Stimulated activated memory B cell treated with anti-CD40 and anti-IgM and Interleukin-4, amounts not matched to agents 10 μg/mL and 1 μg/mL and 100 μg/mL, for 72 hours (primary cell): ENCODE results near the gene AEN.
A peak's percentile ranks its signal among the peaks of the same experiment; 100 is the strongest.

Experiments
- ATAC-seq: fragments of 150-1000 bp; cut with Tn5 transposase; 2 replicates; pipeline ENCODE4 v1.10.0; 2021
- H3K27ac Mint-ChIP-seq: one replicate; pipeline ENCODE4 v1.8.0; 2022; ENCODE audit warnings: mild to moderate bottlenecking, mixed read lengths
- H3K27me3 Mint-ChIP-seq: one replicate; pipeline ENCODE4 v1.8.0; 2022; ENCODE audit warnings: mixed read lengths
- H3K36me3 Mint-ChIP-seq: one replicate; pipeline ENCODE4 v1.8.0; 2022; ENCODE audit warnings: mixed read lengths
- H3K4me1 Mint-ChIP-seq: one replicate; pipeline ENCODE4 v1.8.0; 2022; ENCODE audit warnings: mixed read lengths
- H3K4me3 Mint-ChIP-seq: one replicate; pipeline ENCODE4 v1.8.0; 2022; ENCODE audit warnings: mild to moderate bottlenecking, moderate library complexity, mixed read lengths
- H3K9me3 Mint-ChIP-seq: one replicate; pipeline ENCODE4 v1.8.0; 2022; ENCODE audit warnings: mixed read lengths

The AEN gene, protein sequence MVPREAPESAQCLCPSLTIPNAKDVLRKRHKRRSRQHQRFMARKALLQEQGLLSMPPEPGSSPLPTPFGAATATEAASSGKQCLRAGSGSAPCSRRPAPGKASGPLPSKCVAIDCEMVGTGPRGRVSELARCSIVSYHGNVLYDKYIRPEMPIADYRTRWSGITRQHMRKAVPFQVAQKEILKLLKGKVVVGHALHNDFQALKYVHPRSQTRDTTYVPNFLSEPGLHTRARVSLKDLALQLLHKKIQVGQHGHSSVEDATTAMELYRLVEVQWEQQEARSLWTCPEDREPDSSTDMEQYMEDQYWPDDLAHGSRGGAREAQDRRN

DNA sequence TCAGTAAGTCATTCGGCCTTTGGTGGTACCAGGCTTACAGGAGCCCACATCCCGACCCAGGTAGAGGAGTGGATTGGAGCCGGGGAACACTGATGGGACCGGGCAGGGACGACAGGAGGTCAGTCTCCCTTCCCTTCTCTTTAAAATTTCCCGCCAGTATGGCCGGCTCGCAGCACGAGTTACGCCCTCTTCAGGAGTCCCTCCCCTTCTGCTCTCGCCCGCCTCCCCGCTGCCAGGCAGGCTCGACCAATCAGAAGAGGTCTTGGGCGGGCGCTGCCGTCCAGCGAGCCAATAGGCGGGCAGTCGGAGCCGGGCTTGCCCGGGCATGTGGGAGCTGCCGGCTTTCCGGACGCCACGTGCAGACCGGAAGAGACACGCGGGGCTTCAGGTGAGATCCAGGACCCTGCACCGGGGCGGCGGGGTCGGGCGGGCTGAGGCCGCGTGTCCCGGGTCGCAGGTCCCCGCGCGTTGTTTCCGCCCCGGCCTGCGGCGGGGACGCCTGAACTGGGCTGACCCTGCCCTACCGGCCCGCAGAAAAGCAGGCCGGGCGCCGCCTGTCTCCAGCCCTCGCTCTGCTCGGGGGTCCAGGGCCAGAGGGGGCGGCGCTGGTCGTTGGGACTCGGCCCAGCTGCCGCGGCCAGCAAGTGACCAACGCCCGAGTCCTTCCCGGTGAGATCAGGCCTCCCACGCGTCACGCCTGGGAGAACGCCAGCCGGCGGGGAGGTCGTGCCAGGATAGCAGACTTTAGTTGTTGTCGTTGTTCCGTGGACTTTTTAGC lies at the start of gene AEN:
AEN (plus strand) TSS at position 346 of the 778 bp plus-strand sequence. CDS start 4,870 bp downstream, outside the sequence.
- peak within 1 kb of the TSS; percentile 88 for H3K4me3 Mint-ChIP-seq
- peak; percentile 96 for ATAC-seq
- peaks cover 15% of the 10 kb centered on the region for H3K36me3 Mint-ChIP-seq
- peaks cover 14% of the 10 kb centered on the region for H3K27me3 Mint-ChIP-seq
- peak within 1 kb of the TSS; percentile 93 for H3K27ac Mint-ChIP-seq
- H3K4me1 Mint-ChIP-seq = peaks cover 46% of the 10 kb centered on the region
- H3K9me3 Mint-ChIP-seq = no peaks in the 10 kb centered on the region

DNA sequence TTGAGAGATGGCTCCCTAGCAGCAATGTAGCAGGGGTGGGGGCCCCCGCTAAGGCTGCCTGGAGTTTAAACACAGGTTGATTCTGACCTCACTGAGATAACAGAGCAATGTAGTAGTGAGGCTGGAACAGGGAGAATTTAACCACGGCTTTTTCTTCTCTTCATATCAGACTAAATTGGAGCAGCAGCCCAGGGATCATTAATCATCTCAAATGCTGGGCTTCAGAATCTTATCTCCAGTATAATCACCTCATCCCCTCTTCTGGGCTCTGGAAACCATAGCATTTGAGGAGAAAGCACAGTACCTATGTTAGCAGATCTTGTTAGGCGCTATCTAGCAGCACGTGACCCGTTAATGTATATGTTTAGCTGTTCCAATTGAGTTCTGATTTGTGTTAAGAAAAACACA lies 49.3 kb upstream of the AEN start:
- Mint-ChIP-seq H3K4me1 (no peaks in the 10 kb centered on the region), H3K27ac (no peak overlapping the region), H3K9me3 (peaks cover 4% of the 10 kb centered on the region)

DNA sequence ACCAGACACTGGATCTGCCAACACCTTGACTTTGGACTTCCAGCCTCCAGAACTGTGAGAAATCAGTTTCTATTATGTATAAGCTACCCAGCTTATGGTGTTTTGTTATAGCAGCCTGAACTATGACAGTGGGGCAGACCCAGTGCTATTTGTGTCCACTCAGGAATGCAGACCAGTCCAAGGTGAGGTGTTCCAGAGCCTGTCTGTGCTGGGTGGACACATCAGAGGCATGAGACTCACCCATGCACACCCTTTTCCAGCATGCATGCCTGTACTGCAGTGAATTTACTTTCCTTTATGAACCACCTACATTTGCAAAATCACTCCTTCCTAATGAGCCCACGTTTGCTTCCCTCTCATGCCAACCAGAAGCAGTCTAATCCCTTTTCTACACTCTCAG lies 47.1 kb upstream of the AEN start:
- H3K9me3 Mint-ChIP-seq = peaks cover 4% of the 10 kb centered on the region
- ATAC-seq = no peak
- H3K27me3 Mint-ChIP-seq = peaks cover 17% of the 10 kb centered on the region
- H3K4me3 Mint-ChIP-seq = no peak overlapping the region
- no peaks in the 10 kb centered on the region for H3K36me3 Mint-ChIP-seq
- H3K4me1 Mint-ChIP-seq = no peaks in the 10 kb centered on the region
- no peak overlapping the region for H3K27ac Mint-ChIP-seq

More for the DNA sequence above, 49.3 kb upstream of the AEN start:
- ATAC-seq = no peak
- H3K4me3 Mint-ChIP-seq = no peak overlapping the region
- no peaks in the 10 kb centered on the region for H3K36me3 Mint-ChIP-seq
- peaks cover 21% of the 10 kb centered on the region for H3K27me3 Mint-ChIP-seq

DNA sequence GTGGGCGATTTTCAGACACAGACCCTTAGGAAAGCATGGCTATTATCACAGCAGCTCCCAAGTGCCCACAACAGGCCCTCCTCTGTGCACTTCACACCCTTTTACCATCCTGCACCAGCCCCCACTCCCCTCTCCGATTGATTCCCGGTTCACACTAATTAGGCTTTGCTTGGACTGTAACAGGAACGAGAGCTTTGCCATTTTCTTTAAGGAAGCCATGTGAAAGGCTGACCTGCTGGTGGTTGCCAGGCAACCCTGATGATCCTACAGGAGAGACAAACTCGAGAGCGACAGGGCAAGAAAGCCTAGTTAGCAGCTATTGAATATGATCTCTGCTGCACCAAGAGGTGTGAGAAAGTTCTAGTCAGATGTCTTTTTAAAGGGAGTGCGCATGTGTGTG lies 46.5 kb upstream of the AEN start:
- Mint-ChIP-seq H3K36me3 (no peaks in the 10 kb centered on the region), H3K27ac (no peak overlapping the region), H3K4me3 (no peak overlapping the region), H3K4me1 (no peaks in the 10 kb centered on the region), H3K9me3 (peaks cover 4% of the 10 kb centered on the region), H3K27me3 (peaks cover 17% of the 10 kb centered on the region)
- ATAC-seq = no peak

DNA sequence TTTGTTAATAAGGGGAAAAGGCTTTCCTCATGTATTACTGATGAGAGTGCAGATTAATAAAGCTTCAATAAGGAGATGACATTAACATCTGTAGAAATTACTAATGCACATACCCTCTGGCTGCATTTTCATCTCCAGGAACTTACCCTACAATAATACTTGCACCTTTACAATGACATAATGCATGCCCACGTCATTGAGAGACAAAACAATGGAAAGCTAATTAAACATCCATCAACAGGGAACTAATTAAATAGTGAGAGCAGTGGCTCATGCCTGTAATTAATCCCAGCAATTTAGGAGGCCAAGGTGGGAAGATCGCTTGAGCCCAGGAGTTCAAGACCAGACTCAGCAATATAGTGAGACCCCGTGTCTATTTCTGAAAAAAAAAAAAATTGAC lies 41.8 kb upstream of the AEN start:
- H3K27me3 Mint-ChIP-seq = peaks cover 4% of the 10 kb centered on the region
- no peak for ATAC-seq
- H3K27ac Mint-ChIP-seq = no peak overlapping the region
- no peaks in the 10 kb centered on the region for H3K4me1 Mint-ChIP-seq
- H3K9me3 Mint-ChIP-seq = no peaks in the 10 kb centered on the region
- no peaks in the 10 kb centered on the region for H3K36me3 Mint-ChIP-seq
- no peak overlapping the region for H3K4me3 Mint-ChIP-seq

DNA sequence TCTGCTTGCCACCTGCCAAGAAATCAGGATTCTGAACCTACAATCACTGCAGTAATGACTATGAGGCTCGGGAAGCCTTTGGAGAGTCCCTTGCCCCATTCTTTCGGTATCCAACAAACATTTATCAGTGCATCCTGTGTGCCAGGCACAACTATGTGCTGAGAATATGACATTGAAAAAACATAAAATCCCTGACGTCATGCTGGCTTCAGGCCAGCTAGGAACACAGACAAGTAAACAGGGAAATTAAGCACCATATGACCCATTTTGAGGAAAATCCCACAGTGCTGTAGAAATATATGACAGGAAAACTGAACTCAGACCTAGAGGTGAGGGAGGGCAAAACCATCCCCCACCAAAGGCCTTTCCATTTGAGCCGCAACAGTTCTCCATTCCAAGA lies 40.6 kb upstream of the AEN start:
- Mint-ChIP-seq H3K4me3 (no peak overlapping the region), H3K36me3 (no peaks in the 10 kb centered on the region), H3K27ac (no peak overlapping the region), H3K9me3 (no peaks in the 10 kb centered on the region), H3K4me1 (no peaks in the 10 kb centered on the region), H3K27me3 (no peaks in the 10 kb centered on the region)
- no peak for ATAC-seq

DNA sequence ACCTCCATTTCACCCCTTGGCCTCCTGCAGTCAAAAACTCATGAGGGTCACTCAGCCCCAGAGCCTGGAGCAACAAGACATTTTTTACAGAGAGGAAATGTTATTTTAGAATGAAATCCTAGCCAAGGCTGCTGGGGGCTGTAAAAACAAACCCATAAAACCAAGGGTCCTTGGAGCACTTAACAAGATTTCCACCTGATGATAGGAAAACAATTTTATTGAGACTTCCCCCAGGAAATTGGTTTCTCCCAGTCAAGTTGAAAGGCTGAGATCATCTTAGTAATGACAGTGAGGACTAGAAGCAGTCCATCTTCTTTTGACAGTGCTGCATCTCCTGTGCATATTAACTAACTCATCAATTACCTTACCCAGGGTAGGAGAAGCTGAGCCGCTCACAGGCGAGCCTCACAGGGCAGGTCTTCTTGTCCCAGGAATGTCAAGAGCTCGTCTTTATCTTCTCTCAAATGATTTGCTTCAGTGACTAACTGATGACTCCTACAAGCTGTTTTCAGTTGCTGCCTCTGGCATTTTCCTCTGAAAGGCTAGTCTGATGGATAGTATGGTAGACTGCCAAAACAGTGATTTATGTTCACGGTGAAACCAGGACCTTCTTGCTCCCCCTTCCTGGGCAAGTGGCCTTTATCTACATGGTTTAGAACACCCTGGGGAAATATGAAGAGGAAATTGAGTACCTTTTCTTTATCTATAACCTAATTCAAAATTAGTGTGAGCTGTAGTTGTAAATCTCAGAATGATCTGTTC lies 34.6 kb upstream of the AEN start:
- Mint-ChIP-seq H3K4me3 (no peak overlapping the region), H3K4me1 (no peaks in the 10 kb centered on the region), H3K36me3 (no peaks in the 10 kb centered on the region), H3K27ac (no peak overlapping the region), H3K27me3 (no peaks in the 10 kb centered on the region), H3K9me3 (no peaks in the 10 kb centered on the region)
- no peak for ATAC-seq

DNA sequence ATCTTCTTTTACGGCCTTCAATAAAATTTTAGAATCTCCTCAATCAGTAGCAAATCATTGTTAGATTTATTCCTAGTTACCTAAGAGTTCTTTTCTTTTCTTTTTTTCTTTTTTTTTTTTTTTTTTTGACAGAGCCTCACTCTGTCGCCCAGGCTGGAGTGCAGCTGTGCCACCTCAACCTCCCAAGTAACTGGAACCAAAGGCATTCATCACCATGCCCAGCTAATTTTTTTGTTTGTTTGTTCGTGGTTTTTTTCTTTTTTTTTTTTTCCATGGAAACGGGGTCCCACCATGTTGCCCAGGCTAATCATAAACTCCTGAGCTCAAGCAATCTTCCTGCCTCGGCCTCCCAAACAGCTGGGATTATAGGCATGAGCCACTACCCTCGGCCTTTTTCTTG lies 30.4 kb upstream of the AEN start:
- Mint-ChIP-seq H3K4me1 (no peaks in the 10 kb centered on the region), H3K36me3 (no peaks in the 10 kb centered on the region), H3K27ac (no peak overlapping the region), H3K27me3 (no peaks in the 10 kb centered on the region), H3K9me3 (no peaks in the 10 kb centered on the region), H3K4me3 (no peak overlapping the region)
- no peak for ATAC-seq

DNA sequence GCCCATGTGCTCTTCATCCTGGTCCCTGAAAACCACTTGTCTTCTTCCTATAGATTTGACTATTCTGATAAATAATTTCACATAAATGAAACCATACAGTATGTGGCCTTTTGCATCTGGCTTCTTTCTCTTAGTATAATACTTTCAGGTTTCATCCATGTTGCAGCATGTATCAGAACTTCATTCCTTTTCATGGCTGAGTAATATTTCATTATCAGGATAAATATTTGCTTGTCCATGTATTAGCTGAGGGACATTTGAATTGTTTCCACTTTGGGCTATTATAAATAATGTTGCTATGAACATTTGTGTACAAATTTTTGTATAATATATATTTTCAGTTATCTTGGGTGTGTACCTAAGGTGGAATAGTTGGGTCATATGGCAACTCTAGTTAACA lies 29.8 kb upstream of the AEN start:
- ATAC-seq = no peak
- Mint-ChIP-seq H3K4me1 (no peaks in the 10 kb centered on the region), H3K36me3 (no peaks in the 10 kb centered on the region), H3K27me3 (no peaks in the 10 kb centered on the region), H3K9me3 (no peaks in the 10 kb centered on the region), H3K4me3 (no peak overlapping the region), H3K27ac (no peak overlapping the region)

DNA sequence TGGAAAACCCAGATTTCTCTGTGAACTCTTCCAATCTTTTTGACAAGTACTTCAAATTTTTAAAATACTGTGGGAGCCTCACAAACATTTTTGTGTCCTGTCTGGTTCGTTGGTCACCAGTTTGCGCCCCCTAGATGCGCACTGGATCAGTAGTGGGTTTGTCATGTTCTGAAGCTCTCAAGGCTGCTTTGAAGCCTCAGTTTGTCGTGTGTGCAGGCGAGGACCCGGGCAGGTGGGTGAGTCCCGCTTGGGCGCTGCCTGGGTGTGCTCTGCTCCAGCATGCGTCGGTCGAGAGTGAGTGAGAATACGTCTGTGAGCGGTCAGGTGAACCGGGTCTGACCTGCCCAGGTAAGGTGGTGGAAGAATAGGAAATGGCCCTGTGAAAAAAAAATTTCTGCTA lies 17.3 kb upstream of the AEN start:
- H3K4me3 Mint-ChIP-seq = peak overlapping the region; percentile 46
- H3K36me3 Mint-ChIP-seq = no peaks in the 10 kb centered on the region
- H3K9me3 Mint-ChIP-seq = no peaks in the 10 kb centered on the region
- peaks cover 57% of the 10 kb centered on the region for H3K27me3 Mint-ChIP-seq
- no peak overlapping the region for H3K27ac Mint-ChIP-seq
- no peak for ATAC-seq
- H3K4me1 Mint-ChIP-seq = peaks cover 26% of the 10 kb centered on the region

DNA sequence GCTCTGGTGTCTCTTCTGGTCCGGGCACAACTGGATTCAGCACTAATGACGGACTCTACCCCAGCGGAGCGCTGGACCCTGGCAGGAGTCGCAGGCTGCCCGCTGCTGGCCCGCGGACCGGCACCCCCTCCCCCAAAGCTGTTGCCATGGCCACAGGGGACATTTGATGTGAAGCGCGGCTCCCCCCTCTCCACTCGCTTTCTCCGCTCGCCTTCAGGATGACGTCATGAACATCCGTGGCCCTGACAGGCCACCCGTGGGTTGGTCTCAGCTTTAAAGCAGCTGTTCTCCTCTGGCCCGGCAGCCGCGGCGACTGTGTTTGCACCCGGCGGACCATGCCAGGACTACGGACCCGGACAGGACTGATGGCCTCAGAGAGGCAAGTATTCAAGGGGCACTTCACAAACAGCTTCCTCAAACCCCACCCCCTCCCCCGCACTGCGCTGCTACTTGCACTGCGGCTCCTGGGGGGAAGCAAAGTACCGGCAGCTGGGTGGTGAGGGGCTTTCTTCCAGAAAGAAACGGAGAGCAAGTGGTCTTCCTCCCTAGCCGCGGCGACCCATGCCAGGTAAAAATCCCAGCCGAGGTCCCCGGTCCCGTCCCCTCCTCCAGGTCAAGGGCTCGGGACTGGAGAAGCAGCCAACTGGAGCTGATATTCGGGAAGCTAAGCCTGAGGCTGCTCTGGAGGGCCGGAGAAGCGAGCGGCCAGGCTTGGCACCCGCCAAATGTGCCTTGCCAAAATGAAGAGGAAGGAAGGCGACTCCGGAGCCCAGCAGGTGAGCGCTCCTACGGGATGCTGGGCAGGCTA lies 16.6 kb upstream of the AEN start:
- H3K27ac Mint-ChIP-seq = no peak overlapping the region
- no peaks in the 10 kb centered on the region for H3K9me3 Mint-ChIP-seq
- H3K4me1 Mint-ChIP-seq = peaks cover 26% of the 10 kb centered on the region
- peak overlapping the region; percentile 22 for H3K4me3 Mint-ChIP-seq
- no peaks in the 10 kb centered on the region for H3K36me3 Mint-ChIP-seq
- ATAC-seq = no peak
- peaks cover 58% of the 10 kb centered on the region for H3K27me3 Mint-ChIP-seq

DNA sequence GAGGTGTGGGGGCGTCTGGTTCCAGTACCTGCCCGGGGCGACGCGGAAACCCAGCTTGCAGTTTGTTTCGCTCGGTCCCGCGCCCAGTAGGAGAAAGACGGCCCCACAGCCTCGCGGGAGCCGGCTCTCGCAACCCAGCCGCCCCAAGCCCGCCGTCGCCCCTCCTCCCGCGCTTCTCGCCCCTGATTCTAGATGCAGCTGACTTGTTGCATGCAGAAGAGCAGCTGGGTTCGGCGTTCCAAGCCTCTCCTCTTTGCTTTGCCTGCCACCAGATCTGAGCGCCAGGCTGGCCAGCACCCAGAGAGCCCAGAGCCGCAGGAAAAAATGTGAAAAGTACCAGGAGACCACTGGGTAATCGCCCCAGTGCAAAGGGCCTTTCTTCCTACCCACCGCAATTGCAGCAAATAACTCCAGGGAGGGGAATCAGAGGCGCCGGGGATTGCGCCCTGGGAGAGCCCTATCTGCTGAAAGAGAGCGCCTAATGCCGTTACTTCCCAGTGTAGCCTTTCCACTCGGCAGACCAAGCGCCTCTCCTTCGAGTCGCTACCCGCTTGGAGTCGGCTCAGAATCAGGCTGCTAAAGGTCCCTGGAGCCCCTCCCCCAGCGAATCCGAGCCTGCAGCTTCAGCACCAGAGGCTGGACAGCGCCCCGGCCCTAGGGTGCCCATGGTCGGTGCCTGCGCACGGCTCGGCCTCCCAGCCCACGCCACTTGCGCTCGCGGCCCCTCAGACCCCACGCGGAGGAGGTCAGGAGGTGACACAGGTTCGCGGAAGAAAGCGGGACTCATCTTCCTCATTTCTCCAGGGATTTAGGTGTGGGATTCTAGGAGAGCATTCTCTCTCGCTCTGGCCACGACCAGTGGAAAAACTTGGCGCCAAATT lies 15.7 kb upstream of the AEN start:
- no peaks in the 10 kb centered on the region for H3K36me3 Mint-ChIP-seq
- no peaks in the 10 kb centered on the region for H3K9me3 Mint-ChIP-seq
- peak overlapping the region; percentile 34 for H3K4me3 Mint-ChIP-seq
- no peak for ATAC-seq
- H3K27ac Mint-ChIP-seq = no peak overlapping the region
- peaks cover 62% of the 10 kb centered on the region for H3K27me3 Mint-ChIP-seq
- peaks cover 26% of the 10 kb centered on the region for H3K4me1 Mint-ChIP-seq

DNA sequence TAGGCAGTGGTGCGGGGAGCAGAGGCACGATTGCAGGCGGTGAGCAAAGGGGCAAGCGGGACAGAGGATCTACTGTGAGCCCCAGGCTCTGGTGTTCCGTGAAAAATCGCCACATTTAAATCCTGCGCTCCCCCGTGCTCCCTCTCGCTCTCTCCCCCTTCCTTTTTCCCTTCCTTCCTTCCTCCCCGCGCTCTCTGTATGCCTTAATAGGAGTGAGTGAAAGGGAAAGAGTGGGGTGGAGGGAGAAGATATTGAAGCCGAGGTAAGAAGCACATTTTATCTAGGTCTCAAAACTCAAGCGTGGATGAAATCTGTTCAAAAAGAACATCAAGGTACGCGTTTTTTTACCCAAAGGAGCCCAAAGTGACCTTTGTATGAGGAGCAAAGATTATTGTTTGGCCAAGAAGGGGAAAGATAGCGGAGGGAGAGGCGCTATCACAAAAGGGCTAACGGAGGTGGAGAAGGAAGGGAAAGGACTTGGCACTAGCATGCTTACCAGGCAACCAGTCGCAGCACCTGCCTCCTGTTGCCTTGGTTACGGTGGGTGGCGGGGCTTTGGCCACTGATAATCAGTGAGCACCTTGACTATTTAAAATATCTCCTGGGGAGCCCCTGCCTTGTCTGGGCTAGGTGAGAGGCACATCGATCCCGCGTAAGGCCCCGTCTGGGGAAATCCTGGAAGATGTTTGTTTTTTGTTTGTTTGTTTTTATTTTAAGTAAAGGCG lies 14.9 kb upstream of the AEN start:
- H3K27ac Mint-ChIP-seq = no peak overlapping the region
- no peak for ATAC-seq
- H3K4me3 Mint-ChIP-seq = no peak overlapping the region
- peaks cover 70% of the 10 kb centered on the region for H3K27me3 Mint-ChIP-seq
- H3K36me3 Mint-ChIP-seq = no peaks in the 10 kb centered on the region
- peaks cover 26% of the 10 kb centered on the region for H3K4me1 Mint-ChIP-seq
- H3K9me3 Mint-ChIP-seq = no peaks in the 10 kb centered on the region
